GM12878 (cell line): ENCODE data around the gene CLEC16A. TPM values are rescaled to one million over a fixed set of nuclear protein-coding genes. Genes with fewer than 3 reads are reported as not detected.

ENCODE experiments used
- CHD4 ChIP-seq: fragments of 200-600 bp; sonication (generic); IDR thresholded peaks from 2 replicates; pipeline ENCODE4 v1.6.1; 2016; ENCODE audit warnings: mild to moderate bottlenecking
- CUX1 ChIP-seq: IDR thresholded peaks from 2 replicates; pipeline ENCODE4 v1.6.1; 2012; ENCODE audit warnings: improper control_type of control experiment, low read depth, low read length; ENCODE audit not compliant: insufficient replicate concordance
- E2F8 ChIP-seq: fragments of 450-650 bp; IDR thresholded peaks from 2 replicates; pipeline ENCODE4 v1.6.1; 2018; ENCODE audit warnings: mild to moderate bottlenecking, low read depth, moderate library complexity; ENCODE audit not compliant: partially characterized antibody
- ETV6 ChIP-seq, 2 experiments: fragments of 450-650 bp in 1 of 2; IDR thresholded peaks in 1 of 2; conservative IDR thresholded peaks in 1 of 2; 2 replicates each; pipeline ENCODE4 v1.6.1; 2014; ENCODE audit warnings: antibody characterized with exemption in 1 of 2, borderline replicate concordance in 1 of 2, low read depth in 1 of 2, mild to moderate bottlenecking in 1 of 2, moderate library complexity in 1 of 2
- HDGF ChIP-seq: fragments of 450-650 bp; IDR thresholded peaks from 2 replicates; pipeline ENCODE4 v1.6.1; 2016; ENCODE audit warnings: antibody characterized with exemption
- HSF1 ChIP-seq: fragments of 150-350 bp; IDR thresholded peaks from 2 replicates; pipeline ENCODE4 v1.6.1; 2014; ENCODE audit warnings: mild to moderate bottlenecking, low read depth, low read length
- MYB ChIP-seq: fragments of 150-350 bp; IDR thresholded peaks from 2 replicates; pipeline ENCODE4 v1.6.1; 2014; ENCODE audit warnings: mild to moderate bottlenecking, low read depth, low read length, borderline replicate concordance
- MYC ChIP-seq: IDR thresholded peaks from 2 replicates; pipeline ENCODE4 v1.6.1; 2011; ENCODE audit warnings: mild to moderate bottlenecking, low read length, moderate library complexity, inconsistent platforms; ENCODE audit not compliant: insufficient read depth, insufficient replicate concordance, insufficient read length, severe bottlenecking
- NFYA ChIP-seq: IDR thresholded peaks from 2 replicates; pipeline ENCODE4 v1.6.1; 2011; ENCODE audit warnings: low read depth, mild to moderate bottlenecking, low read length, improper control_type of control experiment, borderline replicate concordance
- SKIL ChIP-seq: fragments of 450-650 bp; IDR thresholded peaks from 2 replicates; pipeline ENCODE4 v1.6.1; 2017; ENCODE audit warnings: mild to moderate bottlenecking, low read depth, inconsistent platforms; ENCODE audit not compliant: poor library complexity, severe bottlenecking
- SREBF1 ChIP-seq: IDR thresholded peaks from 2 replicates; pipeline ENCODE4 v1.6.1; 2012; ENCODE audit warnings: mild to moderate bottlenecking, low read length
- TARDBP ChIP-seq: IDR thresholded peaks from 2 replicates; pipeline ENCODE4 v1.6.1; 2016; ENCODE audit warnings: borderline replicate concordance
- TCF3 ChIP-seq: IDR thresholded peaks from 2 replicates; pipeline ENCODE4 v1.6.1; 2012; ENCODE audit warnings: low read depth, mild to moderate bottlenecking, low read length, borderline replicate concordance; ENCODE audit not compliant: insufficient read depth
- polyA plus RNA-seq, 11 experiments: library from polyadenylated mRNA; depleted of rRNA in 4 of 11; unstranded in 6 of 11; stranded (reverse) in 5 of 11; fragments of >200 nt; fragmentation: Nextera tagmentation in 4 of 11; fragmentation: Illumina TruSeq in 1 of 11; extraction: Ambion mirVana in 4 of 11; extraction: Trizol in 1 of 11; gene quantifications; 1 replicate in 1 of 11; 2 replicates in 10 of 11; pipeline versions ENCODE4 v1.2.1 to v1.2.3, GENCODE V29; 2011 to 2016; ENCODE audit warnings: inconsistent platforms in 2 of 11, missing spikeins in 2 of 11, low read depth in 1 of 11
- total RNA-seq, 4 experiments: library from RNA; depleted of rRNA in 3 of 4; stranded (reverse); fragments of >200 nt in 3 of 4; fragmentation: Illumina TruSeq in 1 of 4; extraction: Trizol in 1 of 4; gene quantifications; 2 replicates each; pipeline versions ENCODE4 v1.2.1 to v1.2.3, GENCODE V29; 2013 to 2021

The CLEC16A gene
- total and polyA plus RNA-seq, 10 of the 15 experiments (the other 5 are each of a cell fraction or from before 2014, with no cell fraction given), result 1.5 to 28.8 (median 19.2) TPM

- no peak for TF ChIP-seq HSF1
- no peak for TF ChIP-seq NFYA
- no peak for TF ChIP-seq MYB
- no peak for TF ChIP-seq CHD4
- no peak for TF ChIP-seq MYC
- TF ChIP-seq SKIL, result no peak
- no peak for TF ChIP-seq TARDBP
- TF ChIP-seq HDGF, result no peak
- TF ChIP-seq ETV6 (conservative IDR thresholded peaks at IDR 0.05 in 1 of 2, IDR thresholded peaks at IDR 0.05 in 1 of 2; ENCODE audit: borderline replicate concordance in 1 of 2, low read depth in 1 of 2), result no peak
- no peak for TF ChIP-seq E2F8
- no peak for TF ChIP-seq SREBF1
- no peak for TF ChIP-seq CUX1
- TF ChIP-seq TCF3, result no peak
Observed at GRCh38 chr16:11001611-11002010, 57.2 kb downstream of the CLEC16A start (continued).
